H1 (cell line): ENCODE measurements around the gene NOS3. TPM values are rescaled to one million over a fixed set of nuclear protein-coding genes. Genes with fewer than 3 reads are reported as not detected.

Source experiments
- CTCF ChIA-PET: fragments of 300-600 bp; sonication (Branson Sonifier 250); formaldehyde crosslinking; loops from one replicate; lab custom pipeline; 2021; ENCODE audit not compliant: partially characterized antibody; lab: Charles Lee
- POLR2A ChIA-PET: fragments of 300-600 bp; sonication (Branson Sonifier 250); formaldehyde crosslinking; loops from one replicate; lab custom pipeline; 2021; ENCODE audit warnings: inconsistent platforms; ENCODE audit not compliant: partially characterized antibody; lab: Charles Lee
- DNase-seq, 2 experiments: peaks; one replicate each; pipeline versions ENCODE4 v3.0.0 to v3.0.0-alpha.2; 2010 to 2022; ENCODE audit warnings: low spot score in 2 of 2, low read depth in 1 of 2, mixed read lengths in 1 of 2
- FAIRE-seq: peaks from 2 replicates; lab custom pipeline; 2011; peaks lifted over from hg19 to GRCh38; lab: Jason Lieb, UNC
- H2AFZ ChIP-seq: 2 replicates; pipeline ENCODE4 v1.8.1; 2012; ENCODE audit warnings: low read length, inconsistent platforms
- H2AK5ac ChIP-seq: 2 replicates; pipeline ENCODE4 v1.6.1; 2013; ENCODE audit warnings: low read depth, low read length
- H2BK120ac ChIP-seq: replicated peaks from 2 replicates; pipeline ENCODE3; 2013; ENCODE audit warnings: low read depth, low read length, inconsistent platforms
- H2BK12ac ChIP-seq: 2 replicates; pipeline ENCODE4 v1.6.1; 2013; ENCODE audit warnings: low read depth, low read length
- H2BK15ac ChIP-seq: 2 replicates; pipeline ENCODE4 v1.6.1; 2013; ENCODE audit warnings: low read length
- H2BK20ac ChIP-seq: 2 replicates; pipeline ENCODE4 v1.6.1; 2013; ENCODE audit warnings: low read length
- H2BK5ac ChIP-seq: 2 replicates; pipeline ENCODE4 v1.6.1; 2013; ENCODE audit warnings: low read depth, low read length
- H3K14ac ChIP-seq: 2 replicates; pipeline ENCODE4 v1.6.1; 2013; ENCODE audit warnings: inconsistent platforms; ENCODE audit not compliant: insufficient read length
- H3K18ac ChIP-seq: 2 replicates; pipeline ENCODE4 v1.6.1; 2013; ENCODE audit warnings: low read length; ENCODE audit errors: extremely low read depth
- H3K23ac ChIP-seq: 2 replicates; pipeline ENCODE4 v1.6.1; 2013; ENCODE audit warnings: inconsistent platforms; ENCODE audit not compliant: insufficient read length
- H3K23me2 ChIP-seq: 2 replicates; pipeline ENCODE4 v1.6.1; 2013; ENCODE audit warnings: low read depth, low read length
- H3K27ac ChIP-seq: 2 replicates; pipeline ENCODE4 v1.6.1; 2011; ENCODE audit warnings: low read depth, low read length, inconsistent platforms
- H3K27me3 ChIP-seq, 4 experiments: replicated peaks in 1 of 4; 1 replicate in 1 of 4; 2 replicates in 3 of 4; pipeline versions ENCODE4 v1.6.1 to v1.8.1; 2011 to 2013; ENCODE audit warnings: low read length in 3 of 4, mild to moderate bottlenecking in 3 of 4, inconsistent platforms in 2 of 4, mixed read lengths in 2 of 4, moderate library complexity in 1 of 4; ENCODE audit not compliant: control insufficient read depth in 3 of 4, insufficient read depth in 3 of 4; ENCODE audit errors: extremely low read depth in 1 of 4
- H3K36me3 ChIP-seq, 4 experiments: 2 replicates each; pipeline versions ENCODE4 v1.6.1 to v1.8.1; 2011 to 2013; ENCODE audit warnings: mild to moderate bottlenecking in 4 of 4, low read length in 3 of 4, moderate library complexity in 2 of 4, control low read depth in 1 of 4, inconsistent platforms in 1 of 4; ENCODE audit not compliant: insufficient read depth in 4 of 4, control insufficient read depth in 2 of 4
- H3K4ac ChIP-seq: replicated peaks from 2 replicates; pipeline ENCODE3; 2013; ENCODE audit warnings: low read length, low read depth, mixed read lengths, inconsistent platforms; ENCODE audit not compliant: insufficient read length
- H3K4me1 ChIP-seq, 4 experiments: replicated peaks in 1 of 4; 1 replicate in 1 of 4; 2 replicates in 3 of 4; pipeline versions ENCODE4 v1.6.1 to v1.8.1; 2011 to 2013; ENCODE audit warnings: low read length in 3 of 4, inconsistent platforms in 2 of 4, mixed read lengths in 1 of 4; ENCODE audit not compliant: insufficient read depth in 4 of 4, control insufficient read depth in 3 of 4
- H3K4me2 ChIP-seq, 2 experiments: 2 replicates each; pipeline versions ENCODE4 v1.6.1 to v1.8.1; 2011 to 2013; ENCODE audit warnings: low read depth in 2 of 2, low read length in 2 of 2, control low read depth in 1 of 2, inconsistent platforms in 1 of 2, mild to moderate bottlenecking in 1 of 2; ENCODE audit not compliant: insufficient read depth in 1 of 2
- H3K4me3 ChIP-seq, 4 experiments: fragments of 200-600, 300-600 bp in 1 of 4; sonication (generic), shearing (Covaris generic), sonication (Bioruptor Twin) in 1 of 4; 2 replicates each; pipeline versions ENCODE4 v1.5.1 to v1.8.1; 2011 to 2016; ENCODE audit warnings: low read length in 4 of 4, low read depth in 3 of 4, control low read depth in 2 of 4, inconsistent platforms in 2 of 4, mild to moderate bottlenecking in 2 of 4, mixed read lengths in 1 of 4, moderate library complexity in 1 of 4; ENCODE audit not compliant: insufficient read depth in 2 of 4; ENCODE audit errors: extremely low read depth in 1 of 4
- H3K56ac ChIP-seq: replicated peaks from 2 replicates; pipeline ENCODE3; 2013; ENCODE audit warnings: low read depth, mild to moderate bottlenecking, mixed read lengths, low read length, inconsistent platforms; ENCODE audit not compliant: insufficient read length
- H3K79me1 ChIP-seq: 2 replicates; pipeline ENCODE4 v1.6.1; 2013; ENCODE audit warnings: low read depth, low read length, control low read depth
- H3K79me2 ChIP-seq, 2 experiments: 2 replicates each; pipeline versions ENCODE4 v1.6.1 to v1.8.1; 2012 to 2013; ENCODE audit warnings: low read length in 2 of 2, mild to moderate bottlenecking in 2 of 2, inconsistent platforms in 1 of 2; ENCODE audit not compliant: insufficient read depth in 2 of 2, control insufficient read depth in 1 of 2
- H3K9ac ChIP-seq, 4 experiments: replicated peaks in 1 of 4; 1 replicate in 1 of 4; 2 replicates in 3 of 4; pipeline versions ENCODE4 v1.6.1 to v1.8.1; 2011 to 2013; ENCODE audit warnings: low read depth in 3 of 4, low read length in 3 of 4, control low read depth in 2 of 4, mild to moderate bottlenecking in 2 of 4, moderate library complexity in 2 of 4, inconsistent platforms in 1 of 4; ENCODE audit errors: extremely low read depth in 1 of 4
- H3K9me3 ChIP-seq, 2 experiments: 2 replicates each; pipeline versions ENCODE4 v1.6.1 to v1.8.1; 2012 to 2013; ENCODE audit warnings: mild to moderate bottlenecking in 2 of 2, moderate library complexity in 2 of 2, control low read depth in 1 of 2, inconsistent platforms in 1 of 2, low read depth in 1 of 2, low read length in 1 of 2, mixed read lengths in 1 of 2; ENCODE audit not compliant: insufficient read depth in 2 of 2
- H4K20me1 ChIP-seq, 2 experiments: replicated peaks in 1 of 2; 2 replicates each; pipeline versions ENCODE3 to v1.8.1; 2011 to 2013; ENCODE audit warnings: inconsistent platforms in 2 of 2, low read length in 2 of 2, mild to moderate bottlenecking in 1 of 2; ENCODE audit not compliant: insufficient read depth in 2 of 2, control insufficient read depth in 1 of 2
- H4K5ac ChIP-seq: 2 replicates; pipeline ENCODE4 v1.6.1; 2013; ENCODE audit warnings: low read length, low read depth, mixed read lengths, inconsistent platforms; ENCODE audit not compliant: insufficient read length
- H4K8ac ChIP-seq: 2 replicates; pipeline ENCODE4 v1.8.0; 2013; ENCODE audit warnings: mild to moderate bottlenecking, moderate library complexity, low read length, inconsistent platforms; ENCODE audit not compliant: insufficient read depth; ENCODE audit errors: extremely low read depth
- H4K91ac ChIP-seq: replicated peaks from 2 replicates; pipeline ENCODE3; 2013; ENCODE audit warnings: low read length, mixed read lengths, inconsistent platforms; ENCODE audit not compliant: insufficient read length
- PHF8 ChIP-seq: fragments of 200-600 bp; sonication (generic); conservative IDR thresholded peaks from 2 replicates; pipeline ENCODE4 v1.7.1; 2012; ENCODE audit warnings: low read depth, mild to moderate bottlenecking, inconsistent platforms, low read length, moderate library complexity
- WGBS, 2 experiments: shearing (Covaris generic) in 1 of 2; methylation state at CpG; one replicate each; pipeline versions ENCODE4 v1.1.6 to v1.1.7; 2013 to 2015; ENCODE audit warnings: low lambda C conversion rate in 2 of 2, mixed read lengths in 2 of 2, inconsistent platforms in 1 of 2, low coverage in 1 of 2, missing lambda C conversion rate in 1 of 2; ENCODE audit not compliant: insufficient replicate concordance in 2 of 2, insufficient coverage in 1 of 2, insufficient read length in 1 of 2; ENCODE audit errors: extremely low coverage in 1 of 2, missing lambda C conversion rate in 1 of 2; 5-methylcytosine and 5-hydroxymethylcytosine counted together
- polyA plus RNA-seq, 7 experiments: library from polyadenylated mRNA; depleted of rRNA in 3 of 7; stranded (reverse) in 5 of 7; unstranded in 2 of 7; fragments of >200 nt in 5 of 7; fragments of 200-250 nt in 2 of 7; gene quantifications; 1 replicate in 5 of 7; 2 replicates in 1 of 7; 4 replicates in 1 of 7; pipeline versions ENCODE4 v1.2.1 to v1.2.3, GENCODE V29; 2011 to 2013; ENCODE audit warnings: missing spikeins in 2 of 7, mixed read lengths in 2 of 7
- total RNA-seq: library from RNA; stranded (reverse); fragmentation: NEBNext Ultra II Directional; extraction: Animal tissue kit (Norgen Biotek cat#: 25700); gene quantifications from 2 replicates; pipeline ENCODE4 v1.2.1, GENCODE V29; 2021

Gene NOS3
- total and polyA plus RNA-seq, 2 of the 8 experiments (the other 6 are each of a cell fraction or from before 2014, with no cell fraction given) = 4.4 to 16.2 TPM

GRCh38 chr7:150998341-150998740 is 7.5 kb downstream of the NOS3 start:
- 96% methylated on average over 16 of the region's 20 CpGs; no CpG with 5 or more reads in 1 of the 2 experiments for WGBS, 2 experiments

More at GRCh38 chr7:150998341-150998740, 7.5 kb downstream of the NOS3 start:
- no peaks in the 10 kb centered on the region for H3K79me2 ChIP-seq
- H2BK20ac ChIP-seq = no peak overlapping the region
- no peak overlapping the region for H2AFZ ChIP-seq
- no peak for DNase-seq
- H3K14ac ChIP-seq = no peak overlapping the region
- TF ChIP-seq PHF8 = no peak
- FAIRE-seq = no peak
- H3K27ac ChIP-seq = no peak overlapping the region
- H3K23ac ChIP-seq = no peak overlapping the region
- no peak overlapping the region for H3K18ac ChIP-seq
- no peak overlapping the region for H3K56ac ChIP-seq
- H4K5ac ChIP-seq = no peak overlapping the region
- no peak overlapping the region for H2BK120ac ChIP-seq
- CTCF ChIA-PET = interaction anchor here (1.5 to 5.7 kb wide), 5 partner anchors 9 to 114 kb away, joined by 4 to 56 read pairs (median 10); no protein-coding TSS in a partner anchor
- no peaks in the 10 kb centered on the region for H3K79me1 ChIP-seq
- no peak overlapping the region for H2BK5ac ChIP-seq
- no peak overlapping the region for H4K91ac ChIP-seq
- H2BK12ac ChIP-seq = no peak overlapping the region
- no peaks in the 10 kb centered on the region for H3K27me3 ChIP-seq
- H3K23me2 ChIP-seq = peaks cover 6% of the 10 kb centered on the region; the same call in 1 of the 2 replicates
- no peaks in the 10 kb centered on the region for H3K36me3 ChIP-seq
- H3K9me3 ChIP-seq = no peaks in the 10 kb centered on the region
- H4K20me1 ChIP-seq = no peaks in the 10 kb centered on the region
- no peak overlapping the region for H3K4me2 ChIP-seq
- H3K4me1 ChIP-seq = peaks cover under 1 to 20% (median 7%) of the 10 kb centered on the region in 4 experiments
- H2BK15ac ChIP-seq = no peak overlapping the region
- no peak overlapping the region for H3K9ac ChIP-seq
- H4K8ac ChIP-seq = no peak overlapping the region
- no peak overlapping the region for H3K4ac ChIP-seq
- POLR2A ChIA-PET = no interaction called here
- no peak overlapping the region for H2AK5ac ChIP-seq
- no peak overlapping the region for H3K4me3 ChIP-seq
